HFFc6 (cell line): ENCODE data around the gene SLC25A24. TPM values are rescaled to one million over a fixed set of nuclear protein-coding genes. Genes with fewer than 3 reads are reported as not detected.

Experiments used
- DNase-seq: peaks from one replicate; pipeline ENCODE4 v3.0.0-alpha.2; 2018
- H3K27ac Mint-ChIP-seq: 2 replicates; pipeline ENCODE4 v1.8.0; 2020; ENCODE audit warnings: mild to moderate bottlenecking, mixed read lengths
- H3K27me3 Mint-ChIP-seq: 2 replicates; pipeline ENCODE4 v1.8.0; 2021; ENCODE audit warnings: mild to moderate bottlenecking, moderate library complexity, mixed read lengths; ENCODE audit not compliant: insufficient read depth
- H3K36me3 Mint-ChIP-seq: 2 replicates; pipeline ENCODE4 v1.8.0; 2021; ENCODE audit warnings: low read depth, mixed read lengths
- H3K4me1 Mint-ChIP-seq: 2 replicates; pipeline ENCODE4 v1.8.0; 2020; ENCODE audit warnings: low read depth, mixed read lengths
- H3K4me3 Mint-ChIP-seq: 2 replicates; pipeline ENCODE4 v1.8.0; 2020; ENCODE audit warnings: mild to moderate bottlenecking, moderate library complexity, mixed read lengths
- H3K9me3 Mint-ChIP-seq: 2 replicates; pipeline ENCODE4 v1.8.0; 2020; ENCODE audit warnings: mild to moderate bottlenecking, mixed read lengths
- CTCF ChIP-seq: fragments of 200-600 bp; sonication (generic); IDR thresholded peaks from 2 replicates; pipeline ENCODE4 v1.5.0; 2021; ENCODE audit warnings: antibody characterized with exemption, mild to moderate bottlenecking
- total RNA-seq, 6 experiments: library from RNA; stranded (reverse); fragmentation: NEBNext Ultra II Directional; extraction: Animal tissue kit (Norgen Biotek cat#: 25700); gene quantifications; 2 replicates in 1 of 6; 3 replicates in 5 of 6; pipeline ENCODE4 v1.2.3, GENCODE V29; 2021

SLC25A24 gene
- total RNA-seq, 6 experiments from 2014 or later, result 34.5 to 44.6 (median 39.9) TPM

GRCh38 chr1:108109295-108109973, 90.7 kb downstream of the SLC25A24 start:
- H3K4me1 Mint-ChIP-seq, result peaks cover 22% of the 10 kb centered on the region
- no peak overlapping the region for H3K27ac Mint-ChIP-seq
- no peak for DNase-seq
- no peaks in the 10 kb centered on the region for H3K9me3 Mint-ChIP-seq
- H3K36me3 Mint-ChIP-seq, result no peaks in the 10 kb centered on the region
- TF ChIP-seq CTCF, result no peak
- no peak overlapping the region for H3K4me3 Mint-ChIP-seq
- H3K27me3 Mint-ChIP-seq, result peaks cover 2% of the 10 kb centered on the region

- Mint-ChIP-seq H3K4me3 (no peak overlapping the region), H3K27me3 (peaks cover 3% of the 10 kb centered on the region), H3K9me3 (no peaks in the 10 kb centered on the region), H3K27ac (no peak overlapping the region; the same call in 1 of the 2 replicates), H3K36me3 (no peaks in the 10 kb centered on the region), H3K4me1 (peaks cover 17% of the 10 kb centered on the region)
- no peak for TF ChIP-seq CTCF
- no peak for DNase-seq
These were observed 92.0 kb downstream of the SLC25A24 start for GRCh38 chr1:108108119-108108518.

GRCh38 chr1:108107658-108108057, 92.5 kb downstream of the SLC25A24 start:
- H3K36me3 Mint-ChIP-seq, result no peaks in the 10 kb centered on the region
- no peak for TF ChIP-seq CTCF
- no peaks in the 10 kb centered on the region for H3K9me3 Mint-ChIP-seq
- peak; percentile 59 for DNase-seq
- no peak overlapping the region for H3K4me3 Mint-ChIP-seq
- H3K4me1 Mint-ChIP-seq, result peaks cover 17% of the 10 kb centered on the region
- H3K27ac Mint-ChIP-seq, result peak overlapping the region; percentile 36
- H3K27me3 Mint-ChIP-seq, result peaks cover 3% of the 10 kb centered on the region

- no peak for TF ChIP-seq CTCF
- H3K36me3 Mint-ChIP-seq, result no peaks in the 10 kb centered on the region
- peaks cover 3% of the 10 kb centered on the region; the same call in 1 of the 2 replicates for H3K27me3 Mint-ChIP-seq
- peak overlapping the region; percentile 18; the same call in 1 of the 2 replicates for H3K27ac Mint-ChIP-seq
- H3K9me3 Mint-ChIP-seq, result no peaks in the 10 kb centered on the region
- no peak overlapping the region for H3K4me3 Mint-ChIP-seq
- DNase-seq, result no peak
- H3K4me1 Mint-ChIP-seq, result peaks cover 17% of the 10 kb centered on the region
These were observed 93.4 kb downstream of the SLC25A24 start for GRCh38 chr1:108106775-108107174.

- H3K9me3 Mint-ChIP-seq, result no peaks in the 10 kb centered on the region
- no peak overlapping the region for H3K27ac Mint-ChIP-seq
These were observed 100.0 kb downstream of the SLC25A24 start for GRCh38 chr1:108100148-108100547.

More at GRCh38 chr1:108100148-108100547, 100.0 kb downstream of the SLC25A24 start:
- Mint-ChIP-seq H3K4me1 (no peaks in the 10 kb centered on the region), H3K27me3 (peaks cover 6% of the 10 kb centered on the region), H3K36me3 (no peaks in the 10 kb centered on the region), H3K4me3 (no peak overlapping the region)
- no peak for TF ChIP-seq CTCF
- no peak for DNase-seq
